HCT116 (cell line): ENCODE measurements around the gene UBE2G2. TPM values are rescaled to one million over a fixed set of nuclear protein-coding genes. Genes with fewer than 3 reads are reported as not detected.

Experiments used
- ATAC-seq: fragments of 200-7000 bp; cut with Tn5 transposase; 2 replicates; pipeline ENCODE4 v1.9.1; 2020; ENCODE audit warnings: mild to moderate bottlenecking, moderate library complexity
- BruUV-seq: library from RNA; stranded (reverse); fragments of 400-500 nt; replicated peaks from 2 replicates; lab custom pipeline; 2021; lab: Mats Ljungman, UMichigan
- CTCF ChIA-PET: fragments of 300-600 bp; sonication (Branson Sonifier 250); formaldehyde crosslinking; loops from one replicate; lab custom pipeline; 2021; ENCODE audit warnings: antibody characterized with exemption; lab: Charles Lee
- POLR2A ChIA-PET: fragments of 300-600, 350-600 bp; sonication (Branson Sonifier 250); formaldehyde crosslinking; loops from one replicate; lab custom pipeline; 2021; ENCODE audit warnings: antibody characterized with exemption; lab: Charles Lee
- RAD21 ChIA-PET, 2 experiments: fragments of 300-600 bp; sonication (Branson Sonifier 250); formaldehyde crosslinking; loops; one replicate each; lab custom pipeline; 2023; ENCODE audit warnings: low total read pairs in 2 of 2; ENCODE audit not compliant: uncharacterized antibody in 2 of 2, unreplicated experiment in 2 of 2, low non-redundant PET in 1 of 2; lab: Charles Lee
- DNase-seq: peaks from one replicate; pipeline ENCODE4 v3.0.0-alpha.2; 2010; ENCODE audit warnings: low read depth, low spot score
- H2AFZ ChIP-seq: fragments of 200-600 bp; shearing (Covaris generic), sonication (generic); 2 replicates; pipeline ENCODE4 v1.6.1; 2017; ENCODE audit warnings: low read depth, mixed run types, mixed read lengths, antibody characterized with exemption, low read length; ENCODE audit not compliant: poor library complexity, severe bottlenecking
- H3K27ac ChIP-seq: 2 replicates; pipeline ENCODE4 v1.5.1; 2012; ENCODE audit warnings: low read depth, low read length
- H3K27me3 ChIP-seq: fragments of 200-600 bp; sonication (generic); 2 replicates; pipeline ENCODE4 v1.6.1; 2016; ENCODE audit warnings: mixed run types, low read length, mixed read lengths; ENCODE audit not compliant: insufficient read depth
- H3K36me3 ChIP-seq, 2 experiments: fragments of 200-500 bp in 1 of 2; fragments of 200-600 bp in 1 of 2; sonication (Bioruptor generic) in 1 of 2; sonication (generic) in 1 of 2; 2 replicates each; pipeline versions ENCODE4 v1.5.1 to v1.6.1; 2014 to 2016; ENCODE audit warnings: low read length in 2 of 2, inconsistent platforms in 1 of 2, mixed read lengths in 1 of 2, mixed run types in 1 of 2; ENCODE audit not compliant: insufficient read depth in 2 of 2, control insufficient read depth in 1 of 2
- H3K4me1 ChIP-seq, 2 experiments: fragments of 200-600 bp in 1 of 2; sonication (generic) in 1 of 2; 2 replicates each; pipeline versions ENCODE4 v1.5.1 to v1.6.1; 2012 to 2017; ENCODE audit warnings: low read length in 2 of 2, inconsistent platforms in 1 of 2, mild to moderate bottlenecking in 1 of 2, mixed read lengths in 1 of 2, mixed run types in 1 of 2, moderate library complexity in 1 of 2; ENCODE audit not compliant: insufficient read depth in 2 of 2, control insufficient read depth in 1 of 2
- H3K4me2 ChIP-seq: fragments of 200-600 bp; sonication (generic); 2 replicates; pipeline ENCODE4 v1.6.1; 2017; ENCODE audit warnings: mixed run types, low read length, mixed read lengths
- H3K4me3 ChIP-seq, 2 experiments: fragments of 200-600 bp in 1 of 2; sonication (generic) in 1 of 2; replicated peaks in 1 of 2; 2 replicates each; pipeline ENCODE4 v1.5.1; 2011 to 2016; ENCODE audit warnings: low read length in 2 of 2, control low read depth in 1 of 2, low read depth in 1 of 2, mild to moderate bottlenecking in 1 of 2, mixed read lengths in 1 of 2, mixed run types in 1 of 2
- H3K79me2 ChIP-seq: fragments of 200-600 bp; sonication (generic); 2 replicates; pipeline ENCODE4 v1.6.1; 2017; ENCODE audit warnings: mild to moderate bottlenecking, mixed run types, low read length, moderate library complexity, mixed read lengths; ENCODE audit not compliant: insufficient read depth
- H3K9ac ChIP-seq: fragments of 200-600 bp; sonication (generic); 2 replicates; pipeline ENCODE4 v1.6.1; 2016; ENCODE audit warnings: low read length, mixed read lengths
- H3K9me2 ChIP-seq: fragments of 200-600 bp; sonication (generic), shearing (Covaris generic); 2 replicates; pipeline ENCODE4 v1.6.1; 2017; ENCODE audit warnings: mixed run types, mild to moderate bottlenecking, moderate library complexity; ENCODE audit not compliant: insufficient read depth
- H3K9me3 ChIP-seq, 2 experiments: fragments of 200-500 bp in 1 of 2; fragments of 200-600 bp in 1 of 2; sonication (Bioruptor generic) in 1 of 2; sonication (generic) in 1 of 2; 2 replicates each; pipeline ENCODE4 v1.6.1; 2014 to 2017; ENCODE audit warnings: low read length in 2 of 2, mixed read lengths in 2 of 2, inconsistent platforms in 1 of 2, low read depth in 1 of 2, mild to moderate bottlenecking in 1 of 2, mixed run types in 1 of 2, moderate library complexity in 1 of 2; ENCODE audit not compliant: control insufficient read depth in 1 of 2, insufficient read depth in 1 of 2
- H4K20me1 ChIP-seq: fragments of 200-600 bp; sonication (generic), shearing (Covaris generic); 2 replicates; pipeline ENCODE4 v1.6.1; 2017; ENCODE audit warnings: mixed run types, mild to moderate bottlenecking, moderate library complexity; ENCODE audit not compliant: insufficient read depth
- CEBPB ChIP-seq: IDR thresholded peaks from 2 replicates; pipeline ENCODE4 v1.6.1; 2012; ENCODE audit warnings: low read depth
- FOSL1 ChIP-seq: IDR thresholded peaks from 2 replicates; pipeline ENCODE4 v1.6.1; 2012; ENCODE audit warnings: low read depth
- JUND ChIP-seq: IDR thresholded peaks from 2 replicates; pipeline ENCODE4 v1.6.1; 2012
- RAD21 ChIP-seq: IDR thresholded peaks from 2 replicates; pipeline ENCODE4 v1.6.1; 2012; ENCODE audit warnings: low read depth, mild to moderate bottlenecking
- SIN3A ChIP-seq: IDR thresholded peaks from 2 replicates; pipeline ENCODE4 v1.6.1; 2012; ENCODE audit warnings: low read depth
- SP1 ChIP-seq: IDR thresholded peaks from 2 replicates; pipeline ENCODE4 v1.6.1; 2012; ENCODE audit warnings: low read depth
- SRF ChIP-seq: IDR thresholded peaks from 2 replicates; pipeline ENCODE4 v1.6.1; 2012; ENCODE audit warnings: low read depth
- TCF7L2 ChIP-seq: IDR thresholded peaks from 2 replicates; pipeline ENCODE4 v1.7.0; 2011; ENCODE audit warnings: borderline replicate concordance, inconsistent platforms; ENCODE audit not compliant: insufficient read depth, insufficient read length; ENCODE audit errors: extremely low read depth
- intact Hi-C: fragments of 100-400 bp; cut with micrococcal nuclease; formaldehyde crosslinking; loops from 2 replicates; pipeline ENCODE4 v1.10.0; 2022
- total RNA-seq: library from RNA; stranded (reverse); gene quantifications from one replicate; pipeline ENCODE4 v1.2.1, GENCODE V29; 2021; ENCODE audit not compliant: unreplicated experiment
- TF ChIP-seq, protein P1 (sequence below), 3 experiments: fragments of 200-600 bp in 1 of 3; sonication (generic) in 1 of 3; IDR thresholded peaks in 2 of 3; conservative IDR thresholded peaks in 1 of 3; 2 replicates each; pipeline ENCODE4 v1.5.1; 2012 to 2017; ENCODE audit warnings: low read depth in 2 of 3, low read length in 2 of 3, antibody characterized with exemption in 1 of 3, borderline replicate concordance in 1 of 3, control low read depth in 1 of 3, mild to moderate bottlenecking in 1 of 3, mixed read lengths in 1 of 3, mixed run types in 1 of 3, moderate library complexity in 1 of 3; ENCODE audit not compliant: insufficient read depth in 1 of 3
- TF ChIP-seq, protein P2 (sequence below): IDR thresholded peaks from 2 replicates; pipeline ENCODE4 v1.6.1; 2012

Gene UBE2G2
- total RNA-seq, 1 experiment from 2014 or later: 86.5 TPM

DNA sequence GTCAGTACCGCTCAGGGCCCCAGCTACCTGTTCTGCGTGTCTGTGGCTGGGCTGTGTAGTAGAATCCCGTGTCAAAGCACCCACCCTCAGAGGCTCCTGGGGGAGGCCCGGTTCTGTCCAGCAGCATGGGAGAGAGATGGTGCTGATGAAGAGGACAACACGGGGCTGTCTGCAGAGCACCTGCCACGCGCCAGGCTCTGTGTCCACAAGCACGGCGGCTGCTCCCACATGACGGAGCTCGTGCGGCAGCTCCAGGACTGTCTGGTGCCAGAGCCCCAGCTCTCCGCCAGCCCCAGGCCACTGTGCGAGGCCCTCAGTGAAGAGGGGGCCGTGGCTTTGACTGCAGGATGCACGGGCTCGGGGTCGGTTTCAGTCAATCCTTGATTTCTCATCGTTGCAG, 48.3 kb downstream of the UBE2G2 start:
- no peak overlapping the region for H2AFZ ChIP-seq
- POLR2A ChIA-PET: no interaction called here

DNA sequence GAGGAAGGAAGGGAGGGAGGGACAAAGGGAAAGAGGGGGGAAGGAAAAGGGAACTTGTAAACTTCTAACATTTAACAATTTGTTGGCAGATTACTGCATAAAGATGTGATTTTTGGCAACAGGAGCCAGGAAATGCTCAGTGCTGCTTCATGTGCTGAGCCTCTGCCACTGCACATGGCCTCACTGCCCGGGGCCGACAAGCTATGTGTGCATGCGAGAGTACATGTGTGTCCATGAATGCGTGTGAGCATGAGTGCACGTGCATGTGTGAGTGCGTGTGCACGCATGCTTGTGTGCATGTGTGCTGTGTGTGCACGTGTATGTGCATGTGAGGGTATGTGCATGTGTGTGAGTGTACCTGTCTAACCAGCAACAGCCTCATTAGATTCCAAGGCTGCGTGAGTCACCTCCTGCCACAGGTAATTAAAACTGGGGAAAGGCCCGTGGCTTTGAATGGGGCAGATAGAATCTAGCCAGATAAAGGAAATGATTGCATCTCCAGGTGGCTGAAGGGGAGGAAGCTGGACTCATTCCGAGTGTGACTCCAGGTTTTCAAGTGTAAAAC, 48.9 kb downstream of the UBE2G2 start:
- H3K4me3 ChIP-seq: no peak overlapping the region
- ATAC-seq: peak; percentile 83

More for the DNA sequence above, 48.3 kb downstream of the UBE2G2 start:
- Histone ChIP-seq H3K36me3 (no peaks in the 10 kb centered on the region), H3K9ac (no peak overlapping the region), H3K27me3 (no peaks in the 10 kb centered on the region), H3K4me1 (peaks cover 12 to 17% of the 10 kb centered on the region in 2 experiments)
- CTCF ChIA-PET: interaction anchor here (0.7 to 1.7 kb wide), 4 partner anchors 10 to 40 kb away, joined by 3 to 6 read pairs (median 4); no protein-coding TSS in a partner anchor
- no peak for TF ChIP-seq RAD21
- TF ChIP-seq FOSL1: no peak
- TF ChIP-seq SRF: no peak
- TF ChIP-seq, all 23 proteins: peak for 0
- peak overlapping the region; percentile 50 for H3K4me2 ChIP-seq
- intact Hi-C loops: no loop called here
- peak overlapping the region; percentile 8; the same call in 1 of the 2 replicates for H3K27ac ChIP-seq
- no peaks in the 10 kb centered on the region for H3K9me3 ChIP-seq
- H3K4me3 ChIP-seq: no peak overlapping the region
- H4K20me1 ChIP-seq: no peaks in the 10 kb centered on the region
- no peaks in the 10 kb centered on the region for H3K79me2 ChIP-seq
- RAD21 ChIA-PET: no interaction called here
- BruUV-seq: no TSS peak
- H3K9me2 ChIP-seq: no peaks in the 10 kb centered on the region
- no peak; the same call in 1 of the 2 replicates for ATAC-seq
- no peak for DNase-seq

More for the DNA sequence above, 48.9 kb downstream of the UBE2G2 start:
- DNase-seq: peak; percentile 39
- Histone ChIP-seq H3K27ac (peak overlapping the region; percentile 8; the same call in 1 of the 2 replicates), H2AFZ (no peak overlapping the region), H3K4me1 (peaks cover 12 to 17% of the 10 kb centered on the region in 2 experiments), H3K27me3 (no peaks in the 10 kb centered on the region), H4K20me1 (no peaks in the 10 kb centered on the region), H3K9ac (0 out of 2 replicates have a peak overlapping the region, but pooled peaks have one; percentile 12), H3K4me2 (peak overlapping the region; percentile 50), H3K9me3 (no peaks in the 10 kb centered on the region), H3K9me2 (no peaks in the 10 kb centered on the region), H3K36me3 (no peaks in the 10 kb centered on the region), H3K79me2 (no peaks in the 10 kb centered on the region)
- ChIA-PET RAD21 (no interaction called here), POLR2A (no interaction called here), CTCF (interaction anchor here (0.7 to 1.7 kb wide), 4 partner anchors 9 to 41 kb away, joined by 3 to 6 read pairs (median 4); no protein-coding TSS in a partner anchor)
- peak; percentile 56 for TF ChIP-seq TCF7L2
- TF ChIP-seq, protein P1, sequence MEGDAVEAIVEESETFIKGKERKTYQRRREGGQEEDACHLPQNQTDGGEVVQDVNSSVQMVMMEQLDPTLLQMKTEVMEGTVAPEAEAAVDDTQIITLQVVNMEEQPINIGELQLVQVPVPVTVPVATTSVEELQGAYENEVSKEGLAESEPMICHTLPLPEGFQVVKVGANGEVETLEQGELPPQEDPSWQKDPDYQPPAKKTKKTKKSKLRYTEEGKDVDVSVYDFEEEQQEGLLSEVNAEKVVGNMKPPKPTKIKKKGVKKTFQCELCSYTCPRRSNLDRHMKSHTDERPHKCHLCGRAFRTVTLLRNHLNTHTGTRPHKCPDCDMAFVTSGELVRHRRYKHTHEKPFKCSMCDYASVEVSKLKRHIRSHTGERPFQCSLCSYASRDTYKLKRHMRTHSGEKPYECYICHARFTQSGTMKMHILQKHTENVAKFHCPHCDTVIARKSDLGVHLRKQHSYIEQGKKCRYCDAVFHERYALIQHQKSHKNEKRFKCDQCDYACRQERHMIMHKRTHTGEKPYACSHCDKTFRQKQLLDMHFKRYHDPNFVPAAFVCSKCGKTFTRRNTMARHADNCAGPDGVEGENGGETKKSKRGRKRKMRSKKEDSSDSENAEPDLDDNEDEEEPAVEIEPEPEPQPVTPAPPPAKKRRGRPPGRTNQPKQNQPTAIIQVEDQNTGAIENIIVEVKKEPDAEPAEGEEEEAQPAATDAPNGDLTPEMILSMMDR (IDR thresholded peaks at IDR 0.05 in 2 of 3, conservative IDR thresholded peaks at IDR 0.05 in 1 of 3; ENCODE audit: borderline replicate concordance in 1 of 3, insufficient read depth in 1 of 3, low read depth in 2 of 3, low read length in 2 of 3): peak in 2 of 3 experiments; percentile 11 to 39; a peak in 2 of 6 replicates
- peak; percentile 47; the same call in 1 of the 2 replicates for TF ChIP-seq SP1
- no peak for TF ChIP-seq SIN3A
- peak; percentile 63; the same call in 1 of the 2 replicates for TF ChIP-seq FOSL1
- TF ChIP-seq, protein P2, sequence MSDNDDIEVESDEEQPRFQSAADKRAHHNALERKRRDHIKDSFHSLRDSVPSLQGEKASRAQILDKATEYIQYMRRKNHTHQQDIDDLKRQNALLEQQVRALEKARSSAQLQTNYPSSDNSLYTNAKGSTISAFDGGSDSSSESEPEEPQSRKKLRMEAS: peak; percentile 64; the same call in 1 of the 2 replicates
- no peak for TF ChIP-seq CEBPB
- peak; percentile 65 for TF ChIP-seq JUND
- intact Hi-C loops: no loop called here
- no TSS peak for BruUV-seq
